ENCODE data around the gene LRRFIP1. TPM values are rescaled to one million over a fixed set of nuclear protein-coding genes. Genes with fewer than 3 reads are reported as not detected.

LRRFIP1 gene
- total and polyA plus RNA-seq, 10 of the 15 experiments (the other 5 are each of a cell fraction or from before 2014, with no cell fraction given), result 36.2 to 120 (median 74.3) TPM

DNA sequence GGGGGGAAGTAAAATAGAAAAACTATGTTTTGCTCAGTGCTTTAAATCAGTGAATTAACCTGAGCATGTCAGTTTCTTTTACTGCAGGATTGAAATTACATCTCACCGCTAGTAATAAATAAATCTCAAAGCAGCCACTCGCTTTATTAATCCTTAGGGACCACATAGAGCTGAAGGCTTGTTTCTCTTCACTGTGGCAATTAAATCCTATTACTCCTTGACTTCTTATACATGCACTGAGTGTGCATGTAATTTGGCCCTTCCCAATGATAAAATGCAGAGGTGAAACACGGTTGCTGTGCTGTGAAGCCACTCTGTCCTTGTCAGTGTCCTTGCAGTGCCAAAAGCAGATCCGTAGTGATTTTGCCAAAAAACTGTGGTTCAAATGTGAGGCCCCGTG is 94.1 kb downstream of the LRRFIP1 start:
- ATAC-seq (no peak), DNase-seq (ENCODE audit: low read depth, low spot score) (no peak), FAIRE-seq (no peak)
- Histone ChIP-seq H2AFZ (ENCODE audit: control insufficient read depth, low read depth, low read length) (no peak overlapping the region), H3K9me3 (replicated peaks; ENCODE audit: control insufficient read depth, insufficient read depth, low read length) (no peaks in the 10 kb centered on the region), H3K36me3 (ENCODE audit: control insufficient read depth in 2 of 2, insufficient read depth in 2 of 2, low read length in 1 of 2) (peaks cover 12 to 28% of the 10 kb centered on the region in 2 experiments; a peak in 3 of 4 replicates), H3K79me2 (ENCODE audit: control insufficient read depth, insufficient read depth, low read length) (peaks cover 21% of the 10 kb centered on the region), H3K27me3 (replicated peaks in 1 of 2; ENCODE audit: control insufficient read depth in 2 of 2, insufficient read depth in 2 of 2, low read length in 1 of 2) (no peaks in the 10 kb centered on the region), H4K20me1 (ENCODE audit: control insufficient read depth, insufficient read depth) (no peaks in the 10 kb centered on the region), H3K4me2 (ENCODE audit: control insufficient read depth, insufficient read depth) (no peak overlapping the region), H3K27ac (ENCODE audit: control insufficient read depth, insufficient read depth) (no peak overlapping the region), H3K4me3 (no peak overlapping the region), H3K4me1 (ENCODE audit: control insufficient read depth, insufficient read depth, low read length) (no peaks in the 10 kb centered on the region), H3K9ac (ENCODE audit: control insufficient read depth, insufficient read depth, low read length) (no peak overlapping the region)
- SMC1A ChIA-PET (ENCODE audit: uncharacterized antibody, unreplicated experiment), result interaction anchor here (1.4 to 1.5 kb wide), 2 partner anchors 14 to 28 kb away, joined by 3 read pairs; no protein-coding TSS in a partner anchor
- TF ChIP-seq ZZZ3 (IDR thresholded peaks at IDR 0.05; ENCODE audit: control insufficient read depth, insufficient read length, low read depth), result no peak
- TF ChIP-seq ZSCAN29 (IDR thresholded peaks at IDR 0.05), result no peak
- TF ChIP-seq MYC (IDR thresholded peaks at IDR 0.05; ENCODE audit: insufficient read depth, insufficient read length, insufficient replicate concordance, low read length, severe bottlenecking), result no peak
- TF ChIP-seq, protein P1, sequence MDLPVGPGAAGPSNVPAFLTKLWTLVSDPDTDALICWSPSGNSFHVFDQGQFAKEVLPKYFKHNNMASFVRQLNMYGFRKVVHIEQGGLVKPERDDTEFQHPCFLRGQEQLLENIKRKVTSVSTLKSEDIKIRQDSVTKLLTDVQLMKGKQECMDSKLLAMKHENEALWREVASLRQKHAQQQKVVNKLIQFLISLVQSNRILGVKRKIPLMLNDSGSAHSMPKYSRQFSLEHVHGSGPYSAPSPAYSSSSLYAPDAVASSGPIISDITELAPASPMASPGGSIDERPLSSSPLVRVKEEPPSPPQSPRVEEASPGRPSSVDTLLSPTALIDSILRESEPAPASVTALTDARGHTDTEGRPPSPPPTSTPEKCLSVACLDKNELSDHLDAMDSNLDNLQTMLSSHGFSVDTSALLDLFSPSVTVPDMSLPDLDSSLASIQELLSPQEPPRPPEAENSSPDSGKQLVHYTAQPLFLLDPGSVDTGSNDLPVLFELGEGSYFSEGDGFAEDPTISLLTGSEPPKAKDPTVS (IDR thresholded peaks at IDR 0.05; ENCODE audit: low read depth, low read length), result no peak
- no peak for TF ChIP-seq SIN3A (IDR thresholded peaks at IDR 0.05; ENCODE audit: low read depth, low read length)
- no peak for TF ChIP-seq TARDBP (IDR thresholded peaks at IDR 0.05; ENCODE audit: borderline replicate concordance)
- TF ChIP-seq SREBF1 (IDR thresholded peaks at IDR 0.05; ENCODE audit: low read length), result no peak
- TF ChIP-seq POU2F2 (IDR thresholded peaks at IDR 0.05; ENCODE audit: borderline replicate concordance, low read depth, low read length), result no peak
- no peak for TF ChIP-seq NFXL1 (IDR thresholded peaks at IDR 0.05; ENCODE audit: borderline replicate concordance)
- POLR2A ChIA-PET, result no interaction called here
- 87% methylated on average over 5 of the region's 5 CpGs for WGBS (ENCODE audit: insufficient coverage, insufficient replicate concordance, low lambda C conversion rate, missing lambda C conversion rate)
- CTCF ChIA-PET, result interaction anchor here (1.8 kb wide), 1 partner anchor 24 kb away, joined by 4 read pairs; no protein-coding TSS in a partner anchor
- in situ Hi-C loops (cut with MboI), result no loop called here
- intact Hi-C loops (cut with micrococcal nuclease; ENCODE audit: unreplicated experiment), result no loop called here
- BruUV-seq (replicated peaks), result no TSS peak
- RAD21 ChIA-PET (ENCODE audit: unreplicated experiment), result no interaction called here

Data from GM12878 (cell line).